Smooth muscle cell (in vitro differentiated cells): ENCODE data around the gene TRAP1. TPM values are rescaled to one million over a fixed set of nuclear protein-coding genes. Genes with fewer than 3 reads are reported as not detected.
"Not testable (repeated sequence)": the region's sequence is repeated elsewhere in the genome, so short reads cannot be mapped to it uniquely, and the experiment has no call there.

Experiments used
- DNase-seq: peaks from one replicate; lab custom pipeline; 2025; ENCODE audit not compliant: unreplicated experiment; lab: John Stamatoyannopoulos, UW
- H2AFZ ChIP-seq: fragments of 200-600 bp; sonication (generic); 2 replicates; pipeline ENCODE4 v1.6.0; 2016; ENCODE audit warnings: antibody characterized with exemption, low read depth, mild to moderate bottlenecking
- H3F3A ChIP-seq: fragments of 200-600 bp; sonication (generic); 2 replicates; pipeline ENCODE4 v1.6.0; 2017; ENCODE audit warnings: antibody characterized with exemption, low read depth
- H3K27ac ChIP-seq: fragments of 200-600 bp; sonication (generic); 2 replicates; pipeline ENCODE4 v1.5.1; 2016; ENCODE audit warnings: low read depth, mild to moderate bottlenecking
- H3K27me3 ChIP-seq: fragments of 200-600 bp; sonication (generic); 2 replicates; pipeline ENCODE4 v1.6.1; 2016; ENCODE audit warnings: low read depth, mild to moderate bottlenecking
- H3K36me3 ChIP-seq: fragments of 200-600 bp; sonication (generic); 2 replicates; pipeline ENCODE4 v1.5.1; 2016; ENCODE audit warnings: low read depth
- H3K4me1 ChIP-seq: fragments of 200-600 bp; sonication (generic); 2 replicates; pipeline ENCODE4 v1.5.1; 2016; ENCODE audit warnings: low read depth
- H3K4me2 ChIP-seq: fragments of 200-600 bp; sonication (generic); 2 replicates; pipeline ENCODE4 v1.6.0; 2016; ENCODE audit warnings: mild to moderate bottlenecking
- H3K4me3 ChIP-seq: fragments of 200-600 bp; sonication (generic); 2 replicates; pipeline ENCODE4 v1.5.1; 2016; ENCODE audit warnings: mild to moderate bottlenecking
- H3K79me2 ChIP-seq: fragments of 200-600 bp; sonication (generic); 2 replicates; pipeline ENCODE4 v1.6.0; 2016; ENCODE audit warnings: low read depth, mild to moderate bottlenecking
- H3K9ac ChIP-seq: fragments of 200-600 bp; sonication (generic); 2 replicates; pipeline ENCODE4 v1.6.0; 2016; ENCODE audit warnings: low read depth
- H3K9me3 ChIP-seq: fragments of 200-600 bp; sonication (generic); replicated peaks from 2 replicates; pipeline ENCODE4 v1.5.1; 2016; ENCODE audit warnings: low read depth
- H4K20me1 ChIP-seq: fragments of 200-600 bp; sonication (generic); 2 replicates; pipeline ENCODE4 v1.6.0; 2016; ENCODE audit warnings: low read depth
- WGBS: methylation state at CpG from one replicate; pipeline ENCODE4 v1.1.7; 2016; ENCODE audit warnings: low lambda C conversion rate; 5-methylcytosine and 5-hydroxymethylcytosine counted together
- polyA plus RNA-seq: library from polyadenylated mRNA; unstranded; fragments of >200 nt; fragmentation: Nextera tagmentation; extraction: Ambion mirVana; gene quantifications from 2 replicates; pipeline ENCODE4 v1.2.1, GENCODE V29; 2016
- total RNA-seq: library from RNA; depleted of rRNA; stranded (reverse); fragments of >200 nt; gene quantifications from 2 replicates; pipeline ENCODE4 v1.2.3, GENCODE V29; 2014
- TF ChIP-seq, protein P1 (sequence below): fragments of 200-600 bp; sonication (generic); IDR thresholded peaks from 2 replicates; pipeline ENCODE4 v1.5.1; 2017; ENCODE audit warnings: borderline replicate concordance, mild to moderate bottlenecking, antibody characterized with exemption; ENCODE audit not compliant: insufficient read depth, poor library complexity, severe bottlenecking

TRAP1 gene
- total and polyA plus RNA-seq, 2 experiments from 2014 or later: 37.7 to 46.6 TPM

DNA sequence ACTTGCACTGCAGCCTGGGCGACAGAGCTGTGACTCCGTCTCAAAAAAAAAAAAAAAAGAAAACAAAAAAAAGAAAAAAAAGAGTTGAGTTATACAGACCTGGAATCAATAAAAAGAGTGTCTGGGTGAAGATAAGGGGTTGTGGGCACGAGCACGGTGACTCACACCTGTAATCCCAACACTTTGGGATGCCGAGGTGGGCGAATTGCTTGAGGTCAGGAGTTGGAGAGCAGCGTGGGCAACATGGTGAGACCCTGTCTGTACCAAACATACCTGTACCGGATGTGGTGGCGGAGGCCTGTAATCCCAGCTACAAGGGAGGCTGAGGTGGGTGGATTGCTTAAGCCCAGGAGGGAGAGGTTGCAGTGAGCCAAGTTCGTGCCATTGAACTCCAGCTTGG, 1.3 kb upstream of the TRAP1 start:
- no peaks in the 10 kb centered on the region for H3K9me3 ChIP-seq
- no peak for DNase-seq
- H2AFZ ChIP-seq: no peak overlapping the region
- H3K4me2 ChIP-seq: no peak overlapping the region
- H3F3A ChIP-seq: no peaks in the 10 kb centered on the region
- TF ChIP-seq, protein P1, sequence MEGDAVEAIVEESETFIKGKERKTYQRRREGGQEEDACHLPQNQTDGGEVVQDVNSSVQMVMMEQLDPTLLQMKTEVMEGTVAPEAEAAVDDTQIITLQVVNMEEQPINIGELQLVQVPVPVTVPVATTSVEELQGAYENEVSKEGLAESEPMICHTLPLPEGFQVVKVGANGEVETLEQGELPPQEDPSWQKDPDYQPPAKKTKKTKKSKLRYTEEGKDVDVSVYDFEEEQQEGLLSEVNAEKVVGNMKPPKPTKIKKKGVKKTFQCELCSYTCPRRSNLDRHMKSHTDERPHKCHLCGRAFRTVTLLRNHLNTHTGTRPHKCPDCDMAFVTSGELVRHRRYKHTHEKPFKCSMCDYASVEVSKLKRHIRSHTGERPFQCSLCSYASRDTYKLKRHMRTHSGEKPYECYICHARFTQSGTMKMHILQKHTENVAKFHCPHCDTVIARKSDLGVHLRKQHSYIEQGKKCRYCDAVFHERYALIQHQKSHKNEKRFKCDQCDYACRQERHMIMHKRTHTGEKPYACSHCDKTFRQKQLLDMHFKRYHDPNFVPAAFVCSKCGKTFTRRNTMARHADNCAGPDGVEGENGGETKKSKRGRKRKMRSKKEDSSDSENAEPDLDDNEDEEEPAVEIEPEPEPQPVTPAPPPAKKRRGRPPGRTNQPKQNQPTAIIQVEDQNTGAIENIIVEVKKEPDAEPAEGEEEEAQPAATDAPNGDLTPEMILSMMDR: no peak
- H3K4me3 ChIP-seq: no peak overlapping the region
- H3K4me1 ChIP-seq: peaks cover 3% of the 10 kb centered on the region
- no peak overlapping the region for H3K27ac ChIP-seq
- H3K27me3 ChIP-seq: no peaks in the 10 kb centered on the region
- peaks cover 32% of the 10 kb centered on the region for H3K79me2 ChIP-seq
- 94% methylated on average over 10 of the region's 10 CpGs for WGBS
- H3K36me3 ChIP-seq: no peaks in the 10 kb centered on the region
- H4K20me1 ChIP-seq: no peaks in the 10 kb centered on the region
- H3K9ac ChIP-seq: no peak overlapping the region

DNA sequence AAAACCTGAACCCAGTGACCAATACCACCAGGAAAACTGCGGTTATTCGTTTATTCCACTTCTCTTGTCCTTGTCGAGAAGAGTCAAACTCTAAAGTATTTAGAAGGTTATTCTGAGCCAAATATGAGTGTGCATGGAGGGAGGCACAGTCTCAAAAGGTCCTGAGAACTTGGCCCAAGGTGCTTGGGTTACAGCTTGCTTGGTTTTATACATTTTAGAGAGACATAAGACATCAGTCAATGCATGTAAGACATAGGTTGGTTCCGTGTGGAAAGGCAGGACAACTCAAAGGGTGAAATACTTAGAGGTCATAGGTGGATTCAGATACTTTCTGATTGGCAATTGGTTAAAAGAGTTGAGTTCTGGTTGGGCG, 681 bp upstream of the TRAP1 start:
- Histone ChIP-seq H3K36me3 (no peaks in the 10 kb centered on the region), H3K4me2 (peak overlapping the region; percentile 97), H3K4me1 (peaks cover 3% of the 10 kb centered on the region), H3K27ac (peak overlapping the region; percentile 44), H3K9me3 (no peaks in the 10 kb centered on the region), H3K27me3 (no peaks in the 10 kb centered on the region), H3K79me2 (peaks cover 34% of the 10 kb centered on the region), H3K4me3 (peak overlapping the region; percentile 85), H3K9ac (peak overlapping the region; percentile 80), H4K20me1 (no peaks in the 10 kb centered on the region), H3F3A (no peaks in the 10 kb centered on the region), H2AFZ (peak overlapping the region; percentile 93)
- 33% methylated on average over 5 of the region's 5 CpGs for WGBS
- TF ChIP-seq, protein P1: no peak
- DNase-seq: no peak

DNA sequence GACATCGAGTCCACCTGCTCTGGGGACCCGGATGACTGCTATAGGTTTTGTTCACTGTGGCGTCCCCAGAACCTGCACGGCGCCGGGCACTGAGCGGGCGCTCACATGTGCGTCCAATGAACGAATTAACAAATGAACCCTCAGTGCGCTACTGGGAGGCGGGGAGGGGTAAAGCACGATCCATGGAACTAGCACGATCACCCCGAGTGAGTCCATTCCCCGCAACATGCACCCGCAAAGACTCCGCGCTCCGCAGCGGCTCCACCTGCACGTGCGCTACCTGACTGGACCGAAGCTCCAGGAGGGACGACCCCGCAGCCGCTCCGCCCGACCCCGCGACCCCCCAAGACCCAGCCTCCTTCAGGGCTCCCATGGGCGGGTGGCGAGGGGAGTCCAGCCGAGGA, 491 bp downstream of the TRAP1 start:
- no peak overlapping the region for H3K27ac ChIP-seq
- H3K9me3 ChIP-seq: no peaks in the 10 kb centered on the region
- peaks cover 34% of the 10 kb centered on the region for H3K79me2 ChIP-seq
- TF ChIP-seq, protein P1: no peak
- peaks cover 1% of the 10 kb centered on the region for H4K20me1 ChIP-seq
- no peaks in the 10 kb centered on the region for H3K36me3 ChIP-seq
- H3K4me1 ChIP-seq: peaks cover 3% of the 10 kb centered on the region
- peak overlapping the region; percentile 97 for H3K4me2 ChIP-seq
- H3K27me3 ChIP-seq: no peaks in the 10 kb centered on the region
- 3% methylated on average over 32 of the region's 34 CpGs for WGBS
- H3K9ac ChIP-seq: peak overlapping the region; percentile 73
- no peak for DNase-seq
- H2AFZ ChIP-seq: peak overlapping the region; percentile 83
- no peaks in the 10 kb centered on the region for H3F3A ChIP-seq
- H3K4me3 ChIP-seq: peak overlapping the region; percentile 85

DNA sequence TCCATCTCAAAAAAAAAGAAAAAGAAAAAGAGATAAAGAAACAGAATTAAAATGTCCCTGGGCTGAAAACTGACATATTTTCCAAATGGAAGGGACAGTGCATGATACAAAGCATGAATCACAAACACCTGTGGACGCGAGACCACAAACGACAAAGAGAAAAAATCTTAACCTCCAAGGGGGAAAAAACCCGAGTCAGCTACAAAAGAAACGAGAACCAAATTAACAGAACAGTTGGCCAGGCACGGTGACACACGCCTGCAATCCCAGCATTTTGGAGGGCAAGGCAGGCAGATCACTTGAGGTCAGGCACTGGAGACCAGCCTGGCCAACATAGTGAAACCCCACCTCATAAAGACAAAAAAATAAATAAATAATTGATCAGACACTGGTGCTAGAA, 1.9 kb downstream of the TRAP1 start:
- Histone ChIP-seq H3F3A (no peaks in the 10 kb centered on the region), H3K9me3 (no peaks in the 10 kb centered on the region), H3K79me2 (peaks cover 36% of the 10 kb centered on the region), H4K20me1 (peaks cover 4% of the 10 kb centered on the region), H3K4me1 (peaks cover 3% of the 10 kb centered on the region), H3K4me2 (no peak overlapping the region), H3K27me3 (no peaks in the 10 kb centered on the region), H3K9ac (no peak overlapping the region), H3K27ac (no peak overlapping the region), H3K4me3 (no peak overlapping the region), H2AFZ (no peak overlapping the region), H3K36me3 (no peaks in the 10 kb centered on the region)
- DNase-seq: no peak
- TF ChIP-seq, protein P1: no peak
- 95% methylated on average over 7 of the region's 7 CpGs for WGBS

DNA sequence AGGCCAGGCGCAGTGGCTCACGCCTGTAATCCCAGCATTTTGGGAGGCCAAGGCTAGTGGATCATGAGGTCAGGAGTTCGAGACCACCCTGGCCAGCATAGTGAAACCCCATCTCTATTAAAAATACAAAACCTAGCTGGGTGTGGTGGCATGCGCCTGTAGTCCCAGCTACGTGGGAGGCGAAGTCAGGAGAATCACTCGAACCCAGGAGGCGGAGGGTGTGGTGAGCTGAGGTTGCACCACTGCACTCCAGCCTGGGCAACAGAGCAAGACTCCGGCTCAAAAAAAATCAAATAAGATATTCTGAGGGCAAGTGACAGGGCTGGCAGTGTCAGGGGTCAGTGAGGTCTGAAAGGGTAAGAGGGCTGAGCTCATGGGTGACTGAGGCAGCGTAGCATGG, 2.9 kb downstream of the TRAP1 start:
- H3F3A ChIP-seq, H4K20me1 ChIP-seq, H3K9ac ChIP-seq, DNase-seq, H3K4me3 ChIP-seq, H3K4me1 ChIP-seq, H3K9me3 ChIP-seq, H3K27me3 ChIP-seq, H3K36me3 ChIP-seq, H3K4me2 ChIP-seq, H2AFZ ChIP-seq, H3K27ac ChIP-seq: not testable (repeated sequence)
- H3K79me2 ChIP-seq: peaks cover 46% of the 10 kb centered on the region
- over 99% methylated on average over 10 of the region's 10 CpGs for WGBS
